H1 (cell line): ENCODE measurements around the gene APOBEC3G. TPM values are rescaled to one million over a fixed set of nuclear protein-coding genes. Genes with fewer than 3 reads are reported as not detected.

Experiments used
- CTCF ChIA-PET: fragments of 300-600 bp; sonication (Branson Sonifier 250); formaldehyde crosslinking; loops from one replicate; lab custom pipeline; 2021; ENCODE audit not compliant: partially characterized antibody; lab: Charles Lee
- POLR2A ChIA-PET: fragments of 300-600 bp; sonication (Branson Sonifier 250); formaldehyde crosslinking; loops from one replicate; lab custom pipeline; 2021; ENCODE audit warnings: inconsistent platforms; ENCODE audit not compliant: partially characterized antibody; lab: Charles Lee
- DNase-seq, 2 experiments: peaks; one replicate each; pipeline versions ENCODE4 v3.0.0 to v3.0.0-alpha.2; 2010 to 2022; ENCODE audit warnings: low spot score in 2 of 2, low read depth in 1 of 2, mixed read lengths in 1 of 2
- FAIRE-seq: peaks from 2 replicates; lab custom pipeline; 2011; peaks lifted over from hg19 to GRCh38; lab: Jason Lieb, UNC
- H2AFZ ChIP-seq: 2 replicates; pipeline ENCODE4 v1.8.1; 2012; ENCODE audit warnings: low read length, inconsistent platforms
- H2AK5ac ChIP-seq: 2 replicates; pipeline ENCODE4 v1.6.1; 2013; ENCODE audit warnings: low read depth, low read length
- H2BK120ac ChIP-seq: replicated peaks from 2 replicates; pipeline ENCODE3; 2013; ENCODE audit warnings: low read depth, low read length, inconsistent platforms
- H2BK12ac ChIP-seq: 2 replicates; pipeline ENCODE4 v1.6.1; 2013; ENCODE audit warnings: low read depth, low read length
- H2BK15ac ChIP-seq: 2 replicates; pipeline ENCODE4 v1.6.1; 2013; ENCODE audit warnings: low read length
- H2BK20ac ChIP-seq: 2 replicates; pipeline ENCODE4 v1.6.1; 2013; ENCODE audit warnings: low read length
- H2BK5ac ChIP-seq: 2 replicates; pipeline ENCODE4 v1.6.1; 2013; ENCODE audit warnings: low read depth, low read length
- H3K14ac ChIP-seq: 2 replicates; pipeline ENCODE4 v1.6.1; 2013; ENCODE audit warnings: inconsistent platforms; ENCODE audit not compliant: insufficient read length
- H3K18ac ChIP-seq: 2 replicates; pipeline ENCODE4 v1.6.1; 2013; ENCODE audit warnings: low read length; ENCODE audit errors: extremely low read depth
- H3K23ac ChIP-seq: 2 replicates; pipeline ENCODE4 v1.6.1; 2013; ENCODE audit warnings: inconsistent platforms; ENCODE audit not compliant: insufficient read length
- H3K23me2 ChIP-seq: 2 replicates; pipeline ENCODE4 v1.6.1; 2013; ENCODE audit warnings: low read depth, low read length
- H3K27ac ChIP-seq: 2 replicates; pipeline ENCODE4 v1.6.1; 2011; ENCODE audit warnings: low read depth, low read length, inconsistent platforms
- H3K27me3 ChIP-seq, 4 experiments: replicated peaks in 1 of 4; 1 replicate in 1 of 4; 2 replicates in 3 of 4; pipeline versions ENCODE4 v1.6.1 to v1.8.1; 2011 to 2013; ENCODE audit warnings: low read length in 3 of 4, mild to moderate bottlenecking in 3 of 4, inconsistent platforms in 2 of 4, mixed read lengths in 2 of 4, moderate library complexity in 1 of 4; ENCODE audit not compliant: control insufficient read depth in 3 of 4, insufficient read depth in 3 of 4; ENCODE audit errors: extremely low read depth in 1 of 4
- H3K36me3 ChIP-seq, 4 experiments: 2 replicates each; pipeline versions ENCODE4 v1.6.1 to v1.8.1; 2011 to 2013; ENCODE audit warnings: mild to moderate bottlenecking in 4 of 4, low read length in 3 of 4, moderate library complexity in 2 of 4, control low read depth in 1 of 4, inconsistent platforms in 1 of 4; ENCODE audit not compliant: insufficient read depth in 4 of 4, control insufficient read depth in 2 of 4
- H3K4ac ChIP-seq: replicated peaks from 2 replicates; pipeline ENCODE3; 2013; ENCODE audit warnings: low read length, low read depth, mixed read lengths, inconsistent platforms; ENCODE audit not compliant: insufficient read length
- H3K4me1 ChIP-seq, 4 experiments: replicated peaks in 1 of 4; 1 replicate in 1 of 4; 2 replicates in 3 of 4; pipeline versions ENCODE4 v1.6.1 to v1.8.1; 2011 to 2013; ENCODE audit warnings: low read length in 3 of 4, inconsistent platforms in 2 of 4, mixed read lengths in 1 of 4; ENCODE audit not compliant: insufficient read depth in 4 of 4, control insufficient read depth in 3 of 4
- H3K4me2 ChIP-seq, 2 experiments: 2 replicates each; pipeline versions ENCODE4 v1.6.1 to v1.8.1; 2011 to 2013; ENCODE audit warnings: low read depth in 2 of 2, low read length in 2 of 2, control low read depth in 1 of 2, inconsistent platforms in 1 of 2, mild to moderate bottlenecking in 1 of 2; ENCODE audit not compliant: insufficient read depth in 1 of 2
- H3K4me3 ChIP-seq, 4 experiments: fragments of 200-600, 300-600 bp in 1 of 4; sonication (generic), shearing (Covaris generic), sonication (Bioruptor Twin) in 1 of 4; 2 replicates each; pipeline versions ENCODE4 v1.5.1 to v1.8.1; 2011 to 2016; ENCODE audit warnings: low read length in 4 of 4, low read depth in 3 of 4, control low read depth in 2 of 4, inconsistent platforms in 2 of 4, mild to moderate bottlenecking in 2 of 4, mixed read lengths in 1 of 4, moderate library complexity in 1 of 4; ENCODE audit not compliant: insufficient read depth in 2 of 4; ENCODE audit errors: extremely low read depth in 1 of 4
- H3K56ac ChIP-seq: replicated peaks from 2 replicates; pipeline ENCODE3; 2013; ENCODE audit warnings: low read depth, mild to moderate bottlenecking, mixed read lengths, low read length, inconsistent platforms; ENCODE audit not compliant: insufficient read length
- H3K79me1 ChIP-seq: 2 replicates; pipeline ENCODE4 v1.6.1; 2013; ENCODE audit warnings: low read depth, low read length, control low read depth
- H3K79me2 ChIP-seq, 2 experiments: 2 replicates each; pipeline versions ENCODE4 v1.6.1 to v1.8.1; 2012 to 2013; ENCODE audit warnings: low read length in 2 of 2, mild to moderate bottlenecking in 2 of 2, inconsistent platforms in 1 of 2; ENCODE audit not compliant: insufficient read depth in 2 of 2, control insufficient read depth in 1 of 2
- H3K9ac ChIP-seq, 4 experiments: replicated peaks in 1 of 4; 1 replicate in 1 of 4; 2 replicates in 3 of 4; pipeline versions ENCODE4 v1.6.1 to v1.8.1; 2011 to 2013; ENCODE audit warnings: low read depth in 3 of 4, low read length in 3 of 4, control low read depth in 2 of 4, mild to moderate bottlenecking in 2 of 4, moderate library complexity in 2 of 4, inconsistent platforms in 1 of 4; ENCODE audit errors: extremely low read depth in 1 of 4
- H3K9me3 ChIP-seq, 2 experiments: 2 replicates each; pipeline versions ENCODE4 v1.6.1 to v1.8.1; 2012 to 2013; ENCODE audit warnings: mild to moderate bottlenecking in 2 of 2, moderate library complexity in 2 of 2, control low read depth in 1 of 2, inconsistent platforms in 1 of 2, low read depth in 1 of 2, low read length in 1 of 2, mixed read lengths in 1 of 2; ENCODE audit not compliant: insufficient read depth in 2 of 2
- H4K20me1 ChIP-seq, 2 experiments: replicated peaks in 1 of 2; 2 replicates each; pipeline versions ENCODE3 to v1.8.1; 2011 to 2013; ENCODE audit warnings: inconsistent platforms in 2 of 2, low read length in 2 of 2, mild to moderate bottlenecking in 1 of 2; ENCODE audit not compliant: insufficient read depth in 2 of 2, control insufficient read depth in 1 of 2
- H4K5ac ChIP-seq: 2 replicates; pipeline ENCODE4 v1.6.1; 2013; ENCODE audit warnings: low read length, low read depth, mixed read lengths, inconsistent platforms; ENCODE audit not compliant: insufficient read length
- H4K8ac ChIP-seq: 2 replicates; pipeline ENCODE4 v1.8.0; 2013; ENCODE audit warnings: mild to moderate bottlenecking, moderate library complexity, low read length, inconsistent platforms; ENCODE audit not compliant: insufficient read depth; ENCODE audit errors: extremely low read depth
- H4K91ac ChIP-seq: replicated peaks from 2 replicates; pipeline ENCODE3; 2013; ENCODE audit warnings: low read length, mixed read lengths, inconsistent platforms; ENCODE audit not compliant: insufficient read length
- SP1 ChIP-seq: IDR thresholded peaks from 2 replicates; pipeline ENCODE4 v1.6.1; 2011; ENCODE audit warnings: low read depth, low read length
- WGBS, 2 experiments: shearing (Covaris generic) in 1 of 2; methylation state at CpG; one replicate each; pipeline versions ENCODE4 v1.1.6 to v1.1.7; 2013 to 2015; ENCODE audit warnings: low lambda C conversion rate in 2 of 2, mixed read lengths in 2 of 2, inconsistent platforms in 1 of 2, low coverage in 1 of 2, missing lambda C conversion rate in 1 of 2; ENCODE audit not compliant: insufficient replicate concordance in 2 of 2, insufficient coverage in 1 of 2, insufficient read length in 1 of 2; ENCODE audit errors: extremely low coverage in 1 of 2, missing lambda C conversion rate in 1 of 2; 5-methylcytosine and 5-hydroxymethylcytosine counted together
- polyA plus RNA-seq, 7 experiments: library from polyadenylated mRNA; depleted of rRNA in 3 of 7; stranded (reverse) in 5 of 7; unstranded in 2 of 7; fragments of >200 nt in 5 of 7; fragments of 200-250 nt in 2 of 7; gene quantifications; 1 replicate in 5 of 7; 2 replicates in 1 of 7; 4 replicates in 1 of 7; pipeline versions ENCODE4 v1.2.1 to v1.2.3, GENCODE V29; 2011 to 2013; ENCODE audit warnings: missing spikeins in 2 of 7, mixed read lengths in 2 of 7
- total RNA-seq: library from RNA; stranded (reverse); fragmentation: NEBNext Ultra II Directional; extraction: Animal tissue kit (Norgen Biotek cat#: 25700); gene quantifications from 2 replicates; pipeline ENCODE4 v1.2.1, GENCODE V29; 2021

The APOBEC3G gene
- total and polyA plus RNA-seq, 2 of the 8 experiments (the other 6 are each of a cell fraction or from before 2014, with no cell fraction given), result 1.7 to 2.0 TPM

- Histone ChIP-seq H4K8ac (no peak overlapping the region), H3K27me3 (no peaks in the 10 kb centered on the region; a peak in 1 of 7 replicates), H2BK5ac (no peak overlapping the region), H2BK12ac (no peak overlapping the region), H2AK5ac (peak overlapping the region; percentile 14; the same call in 1 of the 2 replicates), H3K4me2 (peak overlapping the region; percentile 29 to 36), H3K36me3 (no peaks in the 10 kb centered on the region), H3K79me1 (no peaks in the 10 kb centered on the region), H3K14ac (no peak overlapping the region), H2BK20ac (no peak overlapping the region), H2BK15ac (no peak overlapping the region), H3K79me2 (no peaks in the 10 kb centered on the region), H3K18ac (no peak overlapping the region), H3K56ac (no peak overlapping the region), H4K5ac (no peak overlapping the region), H3K27ac (no peak overlapping the region), H3K4me3 (peak overlapping the region in 1 of 4 experiments; percentile 40; a peak in 1 of 8 replicates), H2AFZ (no peak overlapping the region), H2BK120ac (no peak overlapping the region), H4K20me1 (no peaks in the 10 kb centered on the region), H3K9me3 (no peaks in the 10 kb centered on the region), H3K23ac (no peak overlapping the region), H3K23me2 (no peaks in the 10 kb centered on the region; the same call in 1 of the 2 replicates), H3K4me1 (peaks cover 4 to 19% (median 9%) of the 10 kb centered on the region in 4 experiments; a peak in 4 of 7 replicates), H4K91ac (no peak overlapping the region), H3K4ac (no peak overlapping the region), H3K9ac (no peak overlapping the region)
- POLR2A ChIA-PET, result interaction anchor here (0.7 to 1.0 kb wide), 3 partner anchors 11 to 246 kb away, joined by 3 read pairs; no protein-coding TSS in a partner anchor
- DNase-seq, result peak in 1 of 2 experiments; percentile 49
- 3% methylated on average over 6 of the region's 6 CpGs; no CpG with 5 or more reads in 1 of the 2 experiments for WGBS, 2 experiments
- CTCF ChIA-PET, result interaction anchor here (0.9 to 2.4 kb wide), 7 partner anchors 15 to 197 kb away, joined by 3 to 10 read pairs (median 4); no protein-coding TSS in a partner anchor
- peak; percentile 87 for FAIRE-seq
- TF ChIP-seq SP1, result no peak
These were observed 37.0 kb downstream of the APOBEC3G start for GRCh38 chr22:39114112-39114511.
